ENCODE results near the gene ZFP30.

DNA sequence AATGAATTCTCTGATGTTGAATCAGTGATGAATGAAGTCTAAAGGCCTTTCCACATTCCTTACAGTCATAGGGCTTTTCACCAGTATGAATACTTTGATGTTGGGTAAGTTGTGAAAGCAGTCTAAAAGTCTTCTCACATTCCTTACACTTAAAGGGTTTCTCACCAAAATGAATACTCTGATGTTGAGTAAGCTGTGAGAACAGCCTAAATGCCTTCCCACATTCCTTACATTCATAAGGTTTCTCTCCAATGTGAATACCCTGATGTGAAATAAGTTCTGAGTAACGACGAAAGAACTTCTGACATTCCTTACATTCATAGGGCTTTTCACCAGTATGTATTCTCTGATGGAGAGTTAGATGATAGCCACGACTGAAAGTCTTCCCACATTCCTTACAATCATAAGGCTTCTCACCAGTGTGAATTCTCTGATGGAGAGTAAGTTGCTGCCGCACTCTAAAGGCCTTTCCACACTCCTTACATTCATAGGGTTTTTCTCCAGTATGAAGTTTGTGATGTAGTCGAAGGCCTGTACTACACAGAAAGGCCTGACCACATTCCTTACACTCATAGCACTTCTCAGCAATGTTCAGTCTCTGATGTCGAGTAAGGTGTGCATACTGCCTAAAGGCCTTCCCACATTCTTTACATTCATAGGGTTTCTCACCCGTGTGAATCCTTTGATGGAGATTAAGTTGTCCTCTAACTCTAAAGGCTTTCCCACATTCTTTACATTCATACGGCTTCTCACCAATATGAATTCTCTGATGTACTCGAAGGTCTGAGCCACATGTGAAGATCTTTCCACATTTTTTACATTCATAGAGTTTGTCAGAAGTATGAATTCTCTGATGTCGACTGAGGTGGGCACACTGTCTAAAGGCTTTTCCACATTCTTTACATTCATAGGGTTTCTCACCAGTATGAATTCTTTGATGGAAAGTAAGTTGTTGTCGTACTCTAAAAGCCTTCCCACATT, 19.9 kb downstream of the ZFP30 start:
- TF ChIP-seq, protein P1, sequence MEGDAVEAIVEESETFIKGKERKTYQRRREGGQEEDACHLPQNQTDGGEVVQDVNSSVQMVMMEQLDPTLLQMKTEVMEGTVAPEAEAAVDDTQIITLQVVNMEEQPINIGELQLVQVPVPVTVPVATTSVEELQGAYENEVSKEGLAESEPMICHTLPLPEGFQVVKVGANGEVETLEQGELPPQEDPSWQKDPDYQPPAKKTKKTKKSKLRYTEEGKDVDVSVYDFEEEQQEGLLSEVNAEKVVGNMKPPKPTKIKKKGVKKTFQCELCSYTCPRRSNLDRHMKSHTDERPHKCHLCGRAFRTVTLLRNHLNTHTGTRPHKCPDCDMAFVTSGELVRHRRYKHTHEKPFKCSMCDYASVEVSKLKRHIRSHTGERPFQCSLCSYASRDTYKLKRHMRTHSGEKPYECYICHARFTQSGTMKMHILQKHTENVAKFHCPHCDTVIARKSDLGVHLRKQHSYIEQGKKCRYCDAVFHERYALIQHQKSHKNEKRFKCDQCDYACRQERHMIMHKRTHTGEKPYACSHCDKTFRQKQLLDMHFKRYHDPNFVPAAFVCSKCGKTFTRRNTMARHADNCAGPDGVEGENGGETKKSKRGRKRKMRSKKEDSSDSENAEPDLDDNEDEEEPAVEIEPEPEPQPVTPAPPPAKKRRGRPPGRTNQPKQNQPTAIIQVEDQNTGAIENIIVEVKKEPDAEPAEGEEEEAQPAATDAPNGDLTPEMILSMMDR (IDR thresholded peaks at IDR 0.05; ENCODE audit: low read depth, low read length, missing input control): no peak
- TF ChIP-seq JUND (IDR thresholded peaks at IDR 0.05): no peak
- no peak for TF ChIP-seq SP1 (IDR thresholded peaks at IDR 0.05)
- TF ChIP-seq EGR1 (IDR thresholded peaks at IDR 0.05; ENCODE audit: low read depth in 2 of 2): no peak

All from liver (tissue), 3 donors.